Body of pancreas (tissue), 4 donors: ENCODE data around the gene COX6A1.

Experiments
- POLR2A ChIP-seq, 3 donors: fragments of 450-650 bp; IDR thresholded peaks; one replicate each; pipeline ENCODE4 v1.6.1; 2016; ENCODE audit warnings: antibody characterized with exemption in 3 of 3, mild to moderate bottlenecking in 2 of 3
- TF ChIP-seq, protein P1 (sequence below), 7 experiments: fragments of 450-650 bp in 4 of 7; fragments of 200-600 bp in 3 of 7; sonication (generic) in 3 of 7; IDR thresholded peaks; one replicate each; pipeline ENCODE4 v1.5.1; 2016 to 2019; ENCODE audit warnings: antibody characterized with exemption in 7 of 7

DNA sequence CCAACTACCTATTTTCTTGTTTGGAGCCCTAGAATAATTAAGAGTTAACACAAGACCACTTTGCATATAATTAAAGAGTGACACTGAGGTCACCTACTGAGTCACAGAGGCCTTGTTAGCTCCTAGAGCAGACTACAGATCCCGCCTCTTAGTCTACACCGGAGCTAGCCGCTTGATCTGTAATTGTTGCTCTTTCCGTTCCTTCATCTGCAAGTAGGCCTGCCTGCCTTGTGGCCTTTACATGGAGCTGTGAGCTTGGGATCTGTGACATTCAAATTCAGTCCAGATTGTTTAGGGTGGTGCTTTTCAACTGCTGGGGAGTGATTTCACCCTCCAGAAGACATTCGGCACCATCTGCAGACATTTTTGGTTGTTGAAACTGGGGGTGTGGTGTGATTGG, 52.4 kb downstream of the COX6A1 start:
- TF ChIP-seq POLR2A (IDR thresholded peaks at IDR 0.05), result no peak
- TF ChIP-seq, protein P1, sequence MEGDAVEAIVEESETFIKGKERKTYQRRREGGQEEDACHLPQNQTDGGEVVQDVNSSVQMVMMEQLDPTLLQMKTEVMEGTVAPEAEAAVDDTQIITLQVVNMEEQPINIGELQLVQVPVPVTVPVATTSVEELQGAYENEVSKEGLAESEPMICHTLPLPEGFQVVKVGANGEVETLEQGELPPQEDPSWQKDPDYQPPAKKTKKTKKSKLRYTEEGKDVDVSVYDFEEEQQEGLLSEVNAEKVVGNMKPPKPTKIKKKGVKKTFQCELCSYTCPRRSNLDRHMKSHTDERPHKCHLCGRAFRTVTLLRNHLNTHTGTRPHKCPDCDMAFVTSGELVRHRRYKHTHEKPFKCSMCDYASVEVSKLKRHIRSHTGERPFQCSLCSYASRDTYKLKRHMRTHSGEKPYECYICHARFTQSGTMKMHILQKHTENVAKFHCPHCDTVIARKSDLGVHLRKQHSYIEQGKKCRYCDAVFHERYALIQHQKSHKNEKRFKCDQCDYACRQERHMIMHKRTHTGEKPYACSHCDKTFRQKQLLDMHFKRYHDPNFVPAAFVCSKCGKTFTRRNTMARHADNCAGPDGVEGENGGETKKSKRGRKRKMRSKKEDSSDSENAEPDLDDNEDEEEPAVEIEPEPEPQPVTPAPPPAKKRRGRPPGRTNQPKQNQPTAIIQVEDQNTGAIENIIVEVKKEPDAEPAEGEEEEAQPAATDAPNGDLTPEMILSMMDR (IDR thresholded peaks at IDR 0.05), result no peak
